Effector memory CD4-positive, alpha-beta T cell (primary cell): ENCODE measurements around the gene OSBPL8.

ENCODE experiments used
- DNase-seq, 3 donors: peaks; one replicate each; pipeline ENCODE4 v3.0.0-alpha.2; 2020
- H3K27ac ChIP-seq: 2 replicates; pipeline ENCODE4 v1.7.0; 2013; ENCODE audit warnings: mild to moderate bottlenecking, low read length, moderate library complexity; ENCODE audit not compliant: insufficient read depth, poor library complexity, severe bottlenecking
- H3K27me3 ChIP-seq: replicated peaks from 2 replicates; pipeline ENCODE4 v1.7.0; 2013; ENCODE audit warnings: mild to moderate bottlenecking, low read length; ENCODE audit not compliant: insufficient read depth, control insufficient read depth, poor library complexity, severe bottlenecking
- H3K36me3 ChIP-seq: 2 replicates; pipeline ENCODE4 v1.7.0; 2013; ENCODE audit warnings: mild to moderate bottlenecking, low read length, moderate library complexity; ENCODE audit not compliant: control insufficient read depth, insufficient read depth
- H3K4me1 ChIP-seq: 2 replicates; pipeline ENCODE4 v1.7.0; 2013; ENCODE audit warnings: low read length, mild to moderate bottlenecking; ENCODE audit not compliant: control insufficient read depth, insufficient read depth, poor library complexity, severe bottlenecking
- H3K4me3 ChIP-seq: 2 replicates; pipeline ENCODE4 v1.7.0; 2013; ENCODE audit warnings: low read length, low read depth, mild to moderate bottlenecking; ENCODE audit not compliant: insufficient read depth, poor library complexity, severe bottlenecking
- H3K9me3 ChIP-seq: 2 replicates; pipeline ENCODE4 v1.7.0; 2013; ENCODE audit warnings: mild to moderate bottlenecking, low read length, moderate library complexity; ENCODE audit not compliant: control insufficient read depth
- total RNA-seq, 3 donors: gene quantifications; one replicate each; lab custom pipeline; 2026; lab: John Stamatoyannopoulos, UW

OSBPL8 gene
- 215 to 278 (median 217) reads per million in 3 donors for total RNA-seq

- H3K27me3 ChIP-seq, result no peaks in the 10 kb centered on the region
- H3K4me1 ChIP-seq, result peaks cover 18% of the 10 kb centered on the region
- peak within 1 kb of the TSS; percentile 98 for H3K27ac ChIP-seq
- DNase-seq, result peak; percentile 89 to 93 (median 92)
- no peaks in the 10 kb centered on the region for H3K9me3 ChIP-seq
- peaks cover 4% of the 10 kb centered on the region for H3K36me3 ChIP-seq
- peak within 1 kb of the TSS; percentile 99 for H3K4me3 ChIP-seq
Measured at GRCh38 chr12:76559400-76560085, at the start of gene OSBPL8. Gene OSBPL8 (minus strand): TSS chr12:76559771. CDS start chr12:76487551, 72,220 bp downstream.

- H3K36me3 ChIP-seq, result no peaks in the 10 kb centered on the region
- H3K9me3 ChIP-seq, result no peaks in the 10 kb centered on the region
- no peak overlapping the region for H3K27ac ChIP-seq
- no peak overlapping the region for H3K4me3 ChIP-seq
- no peaks in the 10 kb centered on the region for H3K4me1 ChIP-seq
- DNase-seq, result no peak
- no peaks in the 10 kb centered on the region for H3K27me3 ChIP-seq
Measured at GRCh38 chr12:76608070-76608469, 48.5 kb upstream of the OSBPL8 start.

GRCh38 chr12:76595056-76595455 lies 35.5 kb upstream of the OSBPL8 start:
- Histone ChIP-seq H3K9me3 (no peaks in the 10 kb centered on the region), H3K4me1 (no peaks in the 10 kb centered on the region), H3K27ac (no peak overlapping the region), H3K27me3 (no peaks in the 10 kb centered on the region), H3K36me3 (no peaks in the 10 kb centered on the region), H3K4me3 (no peak overlapping the region)
- no peak for DNase-seq

- no peak overlapping the region for H3K27ac ChIP-seq
- H3K4me3 ChIP-seq, result no peak overlapping the region
- H3K4me1 ChIP-seq, result no peaks in the 10 kb centered on the region
- DNase-seq, result no peak
- no peaks in the 10 kb centered on the region for H3K36me3 ChIP-seq
- no peaks in the 10 kb centered on the region for H3K9me3 ChIP-seq
- H3K27me3 ChIP-seq, result no peaks in the 10 kb centered on the region
Measured at GRCh38 chr12:76591476-76591875, 31.9 kb upstream of the OSBPL8 start.

GRCh38 chr12:76590131-76590530 lies 30.6 kb upstream of the OSBPL8 start:
- DNase-seq, result no peak

GRCh38 chr12:76588881-76589565 lies 29.5 kb upstream of the OSBPL8 start:
- Histone ChIP-seq H3K27ac (no peak overlapping the region), H3K4me1 (no peaks in the 10 kb centered on the region), H3K36me3 (no peaks in the 10 kb centered on the region), H3K27me3 (no peaks in the 10 kb centered on the region), H3K9me3 (no peaks in the 10 kb centered on the region), H3K4me3 (no peak overlapping the region)
- no peak for DNase-seq

More at GRCh38 chr12:76590131-76590530, 30.6 kb upstream of the OSBPL8 start:
- H3K27me3 ChIP-seq, result no peaks in the 10 kb centered on the region
- H3K4me1 ChIP-seq, result no peaks in the 10 kb centered on the region
- H3K27ac ChIP-seq, result no peak overlapping the region
- H3K4me3 ChIP-seq, result no peak overlapping the region
- no peaks in the 10 kb centered on the region for H3K36me3 ChIP-seq
- no peaks in the 10 kb centered on the region for H3K9me3 ChIP-seq

- H3K4me1 ChIP-seq, result no peaks in the 10 kb centered on the region
- H3K27me3 ChIP-seq, result no peaks in the 10 kb centered on the region
- H3K36me3 ChIP-seq, result no peaks in the 10 kb centered on the region
- no peak for DNase-seq
- H3K9me3 ChIP-seq, result no peaks in the 10 kb centered on the region
- no peak overlapping the region for H3K4me3 ChIP-seq
- H3K27ac ChIP-seq, result no peak overlapping the region
Measured at GRCh38 chr12:76587428-76588178, 28.0 kb upstream of the OSBPL8 start.

- DNase-seq, result peak in 1 of 3 donors; percentile 8
- H3K9me3 ChIP-seq, result no peaks in the 10 kb centered on the region
- no peak overlapping the region for H3K27ac ChIP-seq
- no peaks in the 10 kb centered on the region for H3K36me3 ChIP-seq
- H3K4me3 ChIP-seq, result no peak overlapping the region
- H3K27me3 ChIP-seq, result no peaks in the 10 kb centered on the region
- H3K4me1 ChIP-seq, result no peaks in the 10 kb centered on the region
Measured at GRCh38 chr12:76586764-76587395, 27.3 kb upstream of the OSBPL8 start.

GRCh38 chr12:76583301-76583700 lies 23.7 kb upstream of the OSBPL8 start:
- H3K36me3 ChIP-seq, result no peaks in the 10 kb centered on the region
- H3K27ac ChIP-seq, result no peak overlapping the region
- no peaks in the 10 kb centered on the region for H3K4me1 ChIP-seq
- no peak overlapping the region for H3K4me3 ChIP-seq
- no peaks in the 10 kb centered on the region for H3K27me3 ChIP-seq
- H3K9me3 ChIP-seq, result no peaks in the 10 kb centered on the region
- DNase-seq, result no peak
